Tibial artery (tissue), 4 donors: ENCODE data around the gene KCNMB3.

ENCODE experiments used
- DNase-seq, 2 donors: peaks; one replicate each; pipeline ENCODE4 v3.0.0-alpha.2; 2019
- H3K27ac ChIP-seq, 2 donors: fragments of 200-600 bp; sonication (generic) in 1 of 2; 1 replicate in 1 of 2; 2 replicates in 1 of 2; pipeline ENCODE4 v1.5.1; 2018 to 2019; ENCODE audit warnings: mild to moderate bottlenecking in 1 of 2
- H3K27me3 ChIP-seq, 2 donors: fragments of 200-600 bp; sonication (generic) in 1 of 2; one replicate each; pipeline versions ENCODE4 v1.5.1 to v1.6.0; 2016 to 2019
- H3K36me3 ChIP-seq, 3 donors: fragments of 200-600 bp; sonication (generic) in 2 of 3; one replicate each; pipeline ENCODE4 v1.5.1; 2016 to 2019; ENCODE audit warnings: mild to moderate bottlenecking in 2 of 3
- H3K4me1 ChIP-seq, 4 donors: fragments of 200-600 bp; sonication (generic) in 2 of 4; 1 replicate in 3 of 4; 2 replicates in 1 of 4; pipeline ENCODE4 v1.5.1; 2016 to 2019
- H3K4me3 ChIP-seq, 2 donors: fragments of 200-600 bp; sonication (generic) in 1 of 2; 1 replicate in 1 of 2; 2 replicates in 1 of 2; pipeline ENCODE4 v1.5.1; 2018 to 2019; ENCODE audit warnings: mild to moderate bottlenecking in 2 of 2
- H3K9me3 ChIP-seq, 3 donors: fragments of 200-600 bp; sonication (generic) in 1 of 3; one replicate each; pipeline ENCODE4 v1.5.1; 2016 to 2019
- intact Hi-C: fragments of 100-400 bp; cut with DNase I; formaldehyde crosslinking; loops from one replicate; pipeline ENCODE4 v1.15.0; 2023; ENCODE audit warnings: low total_unique reads
- TF ChIP-seq, protein P1 (sequence below), 2 experiments: fragments of 200-600 bp in 1 of 2; fragments of 450-650 bp in 1 of 2; IDR thresholded peaks; one replicate each; pipeline ENCODE4 v1.5.1; 2017 to 2019; ENCODE audit warnings: antibody characterized with exemption in 2 of 2, mild to moderate bottlenecking in 1 of 2, moderate library complexity in 1 of 2

The KCNMB3 gene

DNA sequence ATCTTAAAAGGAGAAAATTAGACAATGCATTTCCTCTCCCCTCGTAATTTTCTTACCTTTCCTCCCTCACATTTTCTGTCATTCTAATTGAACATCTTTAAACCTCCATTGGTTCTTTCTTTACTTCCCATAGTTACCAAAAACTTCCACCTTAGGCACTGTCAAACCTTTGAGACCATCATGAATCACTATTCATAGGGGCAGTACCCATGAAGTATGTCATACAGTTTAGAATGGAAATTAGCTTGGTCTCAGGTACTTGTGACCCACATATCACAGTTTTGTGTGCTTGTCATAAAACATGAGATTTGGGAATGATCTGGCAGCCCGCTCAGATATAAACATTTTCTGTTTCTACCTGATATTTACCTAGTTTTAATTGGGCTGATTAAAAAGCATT is 50.1 kb downstream of the KCNMB3 start:
- Histone ChIP-seq H3K4me1 (peaks cover 0 to 15% (median 11%) of the 10 kb centered on the region in 4 donors), H3K27me3 (no peaks in the 10 kb centered on the region), H3K9me3 (no peaks in the 10 kb centered on the region), H3K36me3 (peaks cover 14 to 37% (median 21%) of the 10 kb centered on the region in 3 donors), H3K4me3 (no peak overlapping the region), H3K27ac (no peak overlapping the region)
- TF ChIP-seq, protein P1, sequence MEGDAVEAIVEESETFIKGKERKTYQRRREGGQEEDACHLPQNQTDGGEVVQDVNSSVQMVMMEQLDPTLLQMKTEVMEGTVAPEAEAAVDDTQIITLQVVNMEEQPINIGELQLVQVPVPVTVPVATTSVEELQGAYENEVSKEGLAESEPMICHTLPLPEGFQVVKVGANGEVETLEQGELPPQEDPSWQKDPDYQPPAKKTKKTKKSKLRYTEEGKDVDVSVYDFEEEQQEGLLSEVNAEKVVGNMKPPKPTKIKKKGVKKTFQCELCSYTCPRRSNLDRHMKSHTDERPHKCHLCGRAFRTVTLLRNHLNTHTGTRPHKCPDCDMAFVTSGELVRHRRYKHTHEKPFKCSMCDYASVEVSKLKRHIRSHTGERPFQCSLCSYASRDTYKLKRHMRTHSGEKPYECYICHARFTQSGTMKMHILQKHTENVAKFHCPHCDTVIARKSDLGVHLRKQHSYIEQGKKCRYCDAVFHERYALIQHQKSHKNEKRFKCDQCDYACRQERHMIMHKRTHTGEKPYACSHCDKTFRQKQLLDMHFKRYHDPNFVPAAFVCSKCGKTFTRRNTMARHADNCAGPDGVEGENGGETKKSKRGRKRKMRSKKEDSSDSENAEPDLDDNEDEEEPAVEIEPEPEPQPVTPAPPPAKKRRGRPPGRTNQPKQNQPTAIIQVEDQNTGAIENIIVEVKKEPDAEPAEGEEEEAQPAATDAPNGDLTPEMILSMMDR (IDR thresholded peaks at IDR 0.05): no peak
- intact Hi-C loops: no loop called here
- DNase-seq: no peak

DNA sequence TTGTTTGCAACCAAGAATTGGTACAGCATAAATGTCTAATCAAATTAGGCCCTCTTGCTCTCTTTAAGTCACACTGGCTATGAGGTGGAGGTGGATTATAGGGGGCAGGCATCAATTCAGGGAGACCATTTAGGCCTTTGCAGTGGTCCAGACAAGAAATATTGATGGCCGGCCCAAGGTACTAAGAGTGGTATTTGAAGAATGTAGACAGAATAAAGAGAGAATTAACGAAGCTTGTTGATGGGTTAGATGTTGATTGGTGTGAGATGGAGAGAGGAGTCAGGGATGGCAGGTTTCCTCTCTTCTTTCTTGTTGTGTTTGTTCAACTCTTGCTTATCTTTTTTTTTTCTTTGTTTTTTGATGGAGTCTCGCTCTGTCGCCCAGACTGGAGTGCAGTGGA is 54.2 kb downstream of the KCNMB3 start:
- Histone ChIP-seq H3K4me1 (peaks cover 0 to 51% (median 13%) of the 10 kb centered on the region in 4 donors), H3K27me3 (no peaks in the 10 kb centered on the region), H3K36me3 (peaks cover under 1 to 13% (median 4%) of the 10 kb centered on the region in 3 donors), H3K9me3 (no peaks in the 10 kb centered on the region), H3K27ac (no peak overlapping the region), H3K4me3 (no peak overlapping the region)
- intact Hi-C loops: no loop called here
- TF ChIP-seq, protein P1 (IDR thresholded peaks at IDR 0.05): no peak
- DNase-seq: no peak

DNA sequence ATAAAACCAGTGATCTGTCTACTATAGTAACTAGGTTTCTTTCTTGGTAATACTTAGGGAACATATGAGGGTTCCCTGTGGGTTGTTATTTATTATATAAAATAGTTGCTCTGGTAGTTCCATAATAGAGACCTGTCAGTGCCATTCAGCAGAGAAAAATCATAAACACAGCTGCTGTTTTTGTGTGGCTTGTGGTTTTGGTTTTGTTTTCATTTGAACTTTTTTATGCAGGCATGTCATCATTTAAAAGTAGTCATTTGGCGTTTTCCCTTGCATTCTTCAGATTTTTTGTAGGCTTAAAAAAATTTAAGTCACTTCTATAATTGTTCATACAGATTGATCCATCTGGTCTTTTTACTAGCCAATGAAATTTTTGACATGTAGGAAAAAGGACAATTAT is 54.8 kb downstream of the KCNMB3 start:
- H3K9me3 ChIP-seq: no peaks in the 10 kb centered on the region
- peaks cover 0 to 57% (median 13%) of the 10 kb centered on the region in 4 donors for H3K4me1 ChIP-seq
- no peak for DNase-seq
- no peaks in the 10 kb centered on the region for H3K27me3 ChIP-seq
- peaks cover 0 to 7% (median 0%) of the 10 kb centered on the region in 3 donors for H3K36me3 ChIP-seq
- TF ChIP-seq, protein P1 (IDR thresholded peaks at IDR 0.05): no peak
- no peak overlapping the region for H3K27ac ChIP-seq
- intact Hi-C loops: no loop called here
- H3K4me3 ChIP-seq: no peak overlapping the region

DNA sequence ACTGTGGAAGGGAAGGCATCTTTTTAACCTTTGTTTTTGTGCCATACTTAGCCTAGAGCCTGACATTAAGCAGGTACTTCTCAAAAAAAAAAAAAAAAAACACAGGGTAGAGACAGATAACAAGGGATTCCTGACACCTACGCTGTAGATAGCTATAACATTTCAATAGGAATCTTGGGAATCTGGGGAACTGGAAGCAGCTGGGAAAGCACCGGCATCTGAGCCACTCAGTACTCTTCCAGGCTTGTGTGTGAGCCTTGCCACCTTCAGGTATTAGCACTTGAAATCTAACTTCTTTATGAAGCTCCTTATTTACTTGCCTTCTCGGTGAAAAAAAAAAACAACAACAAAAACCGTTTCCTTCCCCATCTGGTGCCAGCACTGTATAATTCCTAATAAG is 56.0 kb downstream of the KCNMB3 start:
- TF ChIP-seq, protein P1 (IDR thresholded peaks at IDR 0.05): no peak
- Histone ChIP-seq H3K36me3 (peaks cover 0 to 4% (median 0%) of the 10 kb centered on the region in 3 donors), H3K27me3 (no peaks in the 10 kb centered on the region), H3K27ac (no peak overlapping the region), H3K4me1 (peaks cover 0 to 68% (median 15%) of the 10 kb centered on the region in 4 donors), H3K4me3 (no peak overlapping the region), H3K9me3 (no peaks in the 10 kb centered on the region)
- intact Hi-C loops: no loop called here
- DNase-seq: no peak
